Measurements from ENCODE around the gene VIPR1.

The VIPR1 gene

GRCh38 chr3:42502429-42503250 is at the start of gene VIPR1 (continued):
- TF ChIP-seq ZNF707 (tag by site-specific recombination; IDR thresholded peaks at IDR 0.05) (no peak), ZNF18 (tag by site-specific recombination; IDR thresholded peaks at IDR 0.05) (no peak), OSR2 (tag by site-specific recombination; IDR thresholded peaks at IDR 0.05) (no peak), ZBTB26 (tag by site-specific recombination; optimal IDR thresholded peaks at IDR 0.05) (peak; percentile 19), ZNF561 (tag by site-specific recombination; IDR thresholded peaks at IDR 0.05; ENCODE audit: borderline replicate concordance) (peak; percentile 76; the same call in 1 of the 2 replicates), ZBTB20 (tag by site-specific recombination; IDR thresholded peaks at IDR 0.05) (peak; percentile 63; the same call in 1 of the 2 replicates), INSM2 (tag by site-specific recombination; IDR thresholded peaks at IDR 0.05) (no peak), ZBTB7A (tag by site-specific recombination; IDR thresholded peaks at IDR 0.05; ENCODE audit: low read depth) (no peak), SP3 (tag by site-specific recombination; IDR thresholded peaks at IDR 0.05) (peak; percentile 77), ZNF140 (tag by site-specific recombination; IDR thresholded peaks at IDR 0.05) (no peak), SP2 (tag by site-specific recombination; IDR thresholded peaks at IDR 0.05) (peak; percentile 86), ZNF114 (tag by site-specific recombination; IDR thresholded peaks at IDR 0.05) (no peak), ZNF830 (tag by site-specific recombination; IDR thresholded peaks at IDR 0.05; ENCODE audit: low read depth) (no peak), ZNF544 (tag by site-specific recombination; IDR thresholded peaks at IDR 0.05) (no peak), ZNF398 (tag by site-specific recombination; IDR thresholded peaks at IDR 0.05) (no peak; the same call in 1 of the 2 replicates), ZNF433 (tag by site-specific recombination; IDR thresholded peaks at IDR 0.05; ENCODE audit: low read depth) (no peak), ZXDB (tag by site-specific recombination; IDR thresholded peaks at IDR 0.05) (peak; percentile 74), ZNF596 (tag by site-specific recombination; IDR thresholded peaks at IDR 0.05) (no peak), KLF9 (tag by site-specific recombination; IDR thresholded peaks at IDR 0.05; ENCODE audit: low read depth) (peak; percentile 29; the same call in 1 of the 2 replicates), YY2 (tag by site-specific recombination; IDR thresholded peaks at IDR 0.05) (no peak), ZNF692 (tag by site-specific recombination; IDR thresholded peaks at IDR 0.05) (peak; percentile 70), ZNF76 (tag by site-specific recombination; IDR thresholded peaks at IDR 0.05; ENCODE audit: borderline replicate concordance, low read depth) (peak; percentile 26; the same call in 1 of the 2 replicates), ZNF362 (tag by site-specific recombination; IDR thresholded peaks at IDR 0.05) (no peak), RBAK (tag by site-specific recombination; IDR thresholded peaks at IDR 0.05) (no peak), ZNF660 (tag by site-specific recombination; IDR thresholded peaks at IDR 0.05) (0 out of 2 replicates have a peak, but pooled peaks have one; percentile 42), ZNF580 (tag by site-specific recombination; IDR thresholded peaks at IDR 0.05) (no peak), ZBTB1 (tag by site-specific recombination; IDR thresholded peaks at IDR 0.05) (no peak), ZBTB6 (tag by site-specific recombination; IDR thresholded peaks at IDR 0.05) (no peak)
